Rectal smooth muscle tissue (tissue), 1 donor: Measurements from ENCODE around the gene XPO4.
"Not testable (repeated sequence)": the region's sequence is repeated elsewhere in the genome, so short reads cannot be mapped to it uniquely, and the experiment has no call there.

Experiments used
- H3K27ac ChIP-seq: one replicate; pipeline ENCODE4 v1.7.0; 2013; ENCODE audit warnings: low read depth, low read length, inconsistent platforms
- H3K27me3 ChIP-seq: one replicate; pipeline ENCODE4 v1.7.0; 2013; ENCODE audit warnings: low read length; ENCODE audit not compliant: control insufficient read depth, insufficient read depth
- H3K36me3 ChIP-seq: one replicate; pipeline ENCODE4 v1.7.0; 2013; ENCODE audit warnings: low read length; ENCODE audit not compliant: control insufficient read depth, insufficient read depth
- H3K4me1 ChIP-seq: one replicate; pipeline ENCODE4 v1.7.0; 2013; ENCODE audit warnings: low read length; ENCODE audit not compliant: control insufficient read depth, insufficient read depth
- H3K4me3 ChIP-seq: one replicate; pipeline ENCODE4 v1.7.0; 2013; ENCODE audit warnings: low read length
- H3K9ac ChIP-seq: one replicate; pipeline ENCODE4 v1.7.0; 2013; ENCODE audit warnings: low read length

XPO4 gene

GRCh38 chr13:20921572-20921971 is 19.0 kb upstream of the XPO4 start:
- no peak overlapping the region for H3K9ac ChIP-seq
- H3K27me3 ChIP-seq: no peaks in the 10 kb centered on the region
- H3K27ac ChIP-seq: no peak overlapping the region
- no peak overlapping the region for H3K4me3 ChIP-seq
- no peaks in the 10 kb centered on the region for H3K4me1 ChIP-seq
- H3K36me3 ChIP-seq: no peaks in the 10 kb centered on the region

DNA sequence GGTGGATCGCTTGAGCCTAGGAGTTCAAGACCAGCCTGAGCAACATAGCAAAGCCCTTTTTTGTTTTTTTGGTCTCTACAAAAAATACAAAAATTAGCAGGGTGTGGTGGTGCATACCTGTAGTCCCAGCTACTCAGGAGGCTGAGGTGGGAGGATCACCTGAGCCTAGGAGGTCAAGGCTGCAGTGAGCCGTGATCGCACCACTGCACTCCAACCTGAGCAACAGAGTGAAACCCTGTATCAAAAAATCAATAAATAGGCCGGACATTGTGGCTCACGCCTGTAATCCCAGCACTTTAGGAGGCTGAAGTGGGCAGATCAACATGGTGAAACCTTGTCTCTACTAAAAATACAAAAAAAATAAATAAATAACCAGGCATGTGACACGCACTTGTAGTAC is 13.1 kb upstream of the XPO4 start:
- not testable (repeated sequence) for H3K4me3 ChIP-seq, H3K36me3 ChIP-seq, H3K4me1 ChIP-seq, H3K9ac ChIP-seq, H3K27me3 ChIP-seq, H3K27ac ChIP-seq

GRCh38 chr13:20911037-20911436 is 8.5 kb upstream of the XPO4 start:
- Histone ChIP-seq H3K4me1 (no peaks in the 10 kb centered on the region), H3K4me3 (no peak overlapping the region), H3K9ac (no peak overlapping the region), H3K27ac (no peak overlapping the region), H3K36me3 (no peaks in the 10 kb centered on the region), H3K27me3 (no peaks in the 10 kb centered on the region)

- Histone ChIP-seq H3K36me3 (no peaks in the 10 kb centered on the region), H3K4me3 (no peak overlapping the region), H3K9ac (no peak overlapping the region), H3K4me1 (no peaks in the 10 kb centered on the region), H3K27ac (no peak overlapping the region), H3K27me3 (no peaks in the 10 kb centered on the region)
These were observed 6.4 kb upstream of the XPO4 start for GRCh38 chr13:20908714-20909497.

- H3K27me3 ChIP-seq: no peaks in the 10 kb centered on the region
- peaks cover 7% of the 10 kb centered on the region for H3K4me1 ChIP-seq
- H3K9ac ChIP-seq: no peak overlapping the region
- no peak overlapping the region for H3K4me3 ChIP-seq
- no peaks in the 10 kb centered on the region for H3K36me3 ChIP-seq
- no peak overlapping the region for H3K27ac ChIP-seq
These were observed 2.4 kb upstream of the XPO4 start for GRCh38 chr13:20904908-20905307.

- Histone ChIP-seq H3K36me3 (no peaks in the 10 kb centered on the region), H3K4me3 (peak overlapping the region; percentile 93), H3K27ac (peak overlapping the region; percentile 94), H3K27me3 (no peaks in the 10 kb centered on the region), H3K9ac (peak overlapping the region; percentile 50), H3K4me1 (peaks cover 7% of the 10 kb centered on the region)
These were observed 574 bp upstream of the XPO4 start for GRCh38 chr13:20903164-20903475.

DNA sequence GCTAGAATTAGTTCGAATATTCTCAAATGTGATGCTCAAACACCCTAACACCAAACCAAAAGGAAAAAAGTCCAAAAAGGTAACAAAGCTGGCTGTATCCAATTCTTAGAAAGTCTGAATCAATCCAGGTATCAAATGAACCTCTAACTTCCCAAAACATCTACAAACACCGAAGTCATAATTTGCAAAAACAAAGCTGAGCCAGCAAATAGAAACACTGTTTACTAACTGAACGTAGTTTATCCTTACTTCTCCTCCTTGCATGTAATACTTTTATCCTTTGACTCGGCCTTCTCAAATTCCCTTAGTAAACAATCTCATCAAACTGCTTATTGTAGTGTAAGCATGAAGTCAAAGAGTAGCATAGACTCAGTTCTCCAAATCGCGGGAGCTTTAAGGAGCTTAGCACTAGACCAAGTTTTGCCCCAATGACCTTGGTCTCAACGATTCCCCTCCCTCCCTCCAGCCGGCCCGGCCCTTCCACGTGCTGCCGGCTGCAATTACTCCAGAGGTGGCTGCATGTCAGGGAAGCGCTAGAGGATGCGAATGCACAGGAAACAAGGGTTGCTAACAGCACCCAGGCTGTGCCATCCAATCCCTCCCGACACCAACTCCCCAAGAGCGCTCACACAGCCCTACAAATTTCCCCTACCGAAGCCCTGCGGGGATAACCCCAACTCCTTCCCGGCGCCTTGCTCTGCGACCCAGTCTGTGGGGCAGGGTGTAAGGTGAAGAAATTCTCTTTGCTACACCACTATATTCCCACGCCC is 693 bp downstream of the XPO4 start:
- Histone ChIP-seq H3K4me1 (peaks cover 7% of the 10 kb centered on the region), H3K9ac (peak overlapping the region; percentile 92), H3K27me3 (no peaks in the 10 kb centered on the region), H3K27ac (peak overlapping the region; percentile 94), H3K4me3 (peak overlapping the region; percentile 93), H3K36me3 (no peaks in the 10 kb centered on the region)

DNA sequence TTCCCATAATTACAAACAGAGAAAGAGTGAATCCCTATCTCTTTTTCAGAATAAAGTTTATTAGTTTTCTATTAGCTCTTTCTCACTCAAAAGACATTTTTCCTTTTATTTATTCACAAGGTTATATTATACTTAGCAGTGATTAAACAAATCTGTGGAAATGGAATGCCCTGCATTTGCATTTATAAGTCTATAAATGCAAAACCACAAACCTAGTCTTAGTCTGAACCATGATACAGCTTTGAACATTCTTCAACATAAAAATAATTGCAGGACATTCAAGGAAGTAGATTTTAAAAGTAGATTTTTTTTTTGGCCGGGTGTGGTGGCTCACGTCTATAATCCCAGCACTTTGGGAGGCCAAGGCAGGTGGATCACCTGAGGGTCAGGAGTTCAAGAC is 8.3 kb downstream of the XPO4 start:
- H3K4me1 ChIP-seq: no peaks in the 10 kb centered on the region
- no peak overlapping the region for H3K9ac ChIP-seq
- no peaks in the 10 kb centered on the region for H3K27me3 ChIP-seq
- H3K27ac ChIP-seq: no peak overlapping the region
- no peaks in the 10 kb centered on the region for H3K36me3 ChIP-seq
- no peak overlapping the region for H3K4me3 ChIP-seq

GRCh38 chr13:20891768-20892167 is 10.8 kb downstream of the XPO4 start:
- no peaks in the 10 kb centered on the region for H3K27me3 ChIP-seq
- no peak overlapping the region for H3K9ac ChIP-seq
- H3K27ac ChIP-seq: no peak overlapping the region
- H3K4me1 ChIP-seq: no peaks in the 10 kb centered on the region
- H3K4me3 ChIP-seq: no peak overlapping the region
- H3K36me3 ChIP-seq: no peaks in the 10 kb centered on the region

DNA sequence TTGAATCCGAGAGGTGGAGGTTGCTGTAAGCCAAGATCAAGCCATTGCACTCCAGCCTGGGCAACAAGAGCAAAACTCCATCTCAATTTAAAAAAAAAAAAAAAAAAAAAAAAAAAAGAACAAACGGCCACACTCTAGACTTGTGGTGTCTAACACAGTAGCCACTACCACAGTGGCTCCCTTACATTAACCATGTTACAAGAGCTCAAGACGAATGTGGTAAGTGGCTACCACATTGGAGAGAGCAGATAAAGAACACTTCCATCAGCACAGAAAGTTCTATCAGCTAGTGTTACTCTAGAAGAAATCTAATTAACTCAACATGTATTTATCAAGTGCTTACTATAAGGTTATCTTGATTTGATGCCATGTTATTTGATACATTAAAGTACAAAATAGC is 11.5 kb downstream of the XPO4 start:
- Histone ChIP-seq H3K9ac (no peak overlapping the region), H3K27ac (no peak overlapping the region), H3K36me3 (no peaks in the 10 kb centered on the region), H3K4me3 (no peak overlapping the region), H3K27me3 (no peaks in the 10 kb centered on the region), H3K4me1 (no peaks in the 10 kb centered on the region)

GRCh38 chr13:20890540-20890939 is 12.0 kb downstream of the XPO4 start:
- H3K36me3 ChIP-seq, H3K4me1 ChIP-seq, H3K9ac ChIP-seq, H3K27ac ChIP-seq, H3K4me3 ChIP-seq, H3K27me3 ChIP-seq: not testable (repeated sequence)

GRCh38 chr13:20882206-20882605 is 20.3 kb downstream of the XPO4 start:
- H3K4me3 ChIP-seq: no peak overlapping the region
- no peaks in the 10 kb centered on the region for H3K27me3 ChIP-seq
- H3K27ac ChIP-seq: no peak overlapping the region
- no peak overlapping the region for H3K9ac ChIP-seq
- H3K36me3 ChIP-seq: no peaks in the 10 kb centered on the region
- H3K4me1 ChIP-seq: no peaks in the 10 kb centered on the region

DNA sequence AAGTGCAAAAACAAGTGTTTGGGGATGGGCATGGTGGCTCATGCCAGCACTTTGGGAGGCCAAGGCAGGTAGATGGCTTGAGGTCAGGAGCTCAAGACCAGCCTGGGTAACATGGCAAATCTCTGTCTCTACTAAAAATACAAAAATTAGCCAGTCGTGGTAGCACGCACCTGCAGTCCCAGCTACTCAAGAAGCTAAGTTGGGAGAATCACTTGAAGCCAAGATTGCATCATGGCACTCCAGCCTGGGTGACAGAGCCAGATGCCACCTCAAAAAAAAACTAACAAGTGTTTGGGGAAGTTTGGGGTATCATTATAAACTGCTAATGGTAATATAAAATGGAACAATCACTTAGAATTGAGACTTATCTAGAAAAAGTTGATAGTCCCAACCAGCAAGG is 24.6 kb downstream of the XPO4 start:
- Histone ChIP-seq H3K4me3 (no peak overlapping the region), H3K27ac (no peak overlapping the region), H3K9ac (no peak overlapping the region), H3K4me1 (no peaks in the 10 kb centered on the region), H3K36me3 (no peaks in the 10 kb centered on the region), H3K27me3 (no peaks in the 10 kb centered on the region)
